ENCODE data around the gene MLLT10. TPM values are rescaled to one million over a fixed set of nuclear protein-coding genes. Genes with fewer than 3 reads are reported as not detected.

Gene MLLT10
- total RNA-seq, 2 experiments from 2014 or later = 32.8 to 35.4 TPM

GRCh38 chr10:21634599-21635365 is 100.8 kb downstream of the MLLT10 start:
- ChIA-PET POLR2A (no interaction called here), CTCF (interaction anchor here (0.7 kb wide), 1 partner anchor 55 kb away, joined by 3 read pairs; no protein-coding TSS in a partner anchor)
- Mint-ChIP-seq H3K36me3 (peaks cover 36% of the 10 kb centered on the region), H3K9me3 (no peaks in the 10 kb centered on the region), H3K27ac (no peak overlapping the region), H3K27me3 (no peaks in the 10 kb centered on the region), H3K4me3 (no peak overlapping the region), H3K4me1 (ENCODE audit: low read depth) (peaks cover 7% of the 10 kb centered on the region)
- DNase-seq = no peak
- intact Hi-C loops (cut with micrococcal nuclease) = no loop called here

- H3K27ac Mint-ChIP-seq = no peak overlapping the region
- no peaks in the 10 kb centered on the region for H3K9me3 Mint-ChIP-seq
- intact Hi-C loops (cut with micrococcal nuclease) = no loop called here
- no peaks in the 10 kb centered on the region for H3K4me1 Mint-ChIP-seq (ENCODE audit: low read depth)
- CTCF ChIA-PET = no interaction called here
- POLR2A ChIA-PET = no interaction called here
- DNase-seq = no peak
- peaks cover 24% of the 10 kb centered on the region for H3K36me3 Mint-ChIP-seq
- no peak overlapping the region for H3K4me3 Mint-ChIP-seq
- no peaks in the 10 kb centered on the region for H3K27me3 Mint-ChIP-seq
Measured at GRCh38 chr10:21637795-21638194, 103.8 kb downstream of the MLLT10 start.

GRCh38 chr10:21638681-21639080 is 104.6 kb downstream of the MLLT10 start:
- intact Hi-C loops (cut with micrococcal nuclease) = no loop called here
- ChIA-PET CTCF (no interaction called here), POLR2A (no interaction called here)
- H3K9me3 Mint-ChIP-seq = no peaks in the 10 kb centered on the region
- peaks cover 24% of the 10 kb centered on the region for H3K36me3 Mint-ChIP-seq
- no peaks in the 10 kb centered on the region for H3K4me1 Mint-ChIP-seq (ENCODE audit: low read depth)
- no peak for DNase-seq
- H3K4me3 Mint-ChIP-seq = no peak overlapping the region
- no peak overlapping the region for H3K27ac Mint-ChIP-seq
- H3K27me3 Mint-ChIP-seq = no peaks in the 10 kb centered on the region

GRCh38 chr10:21648040-21648439 is 114.0 kb downstream of the MLLT10 start:
- peaks cover 20% of the 10 kb centered on the region for H3K4me1 Mint-ChIP-seq (ENCODE audit: low read depth)
- ChIA-PET CTCF (no interaction called here), POLR2A (no interaction called here)
- H3K36me3 Mint-ChIP-seq = peaks cover 31% of the 10 kb centered on the region
- H3K27ac Mint-ChIP-seq = no peak overlapping the region
- no peak overlapping the region for H3K4me3 Mint-ChIP-seq
- intact Hi-C loops (cut with micrococcal nuclease) = loop anchor here (5.0 kb wide), 1 partner anchor 1449 kb away; the partner anchor contains the start of gene MSRB2
- DNase-seq = no peak
- H3K9me3 Mint-ChIP-seq = no peaks in the 10 kb centered on the region
- H3K27me3 Mint-ChIP-seq = no peaks in the 10 kb centered on the region

GRCh38 chr10:21649454-21649872 is 115.4 kb downstream of the MLLT10 start:
- CTCF ChIA-PET = no interaction called here
- Mint-ChIP-seq H3K9me3 (no peaks in the 10 kb centered on the region), H3K36me3 (peaks cover 28% of the 10 kb centered on the region), H3K4me3 (no peak overlapping the region), H3K27me3 (no peaks in the 10 kb centered on the region), H3K4me1 (ENCODE audit: low read depth) (peaks cover 20% of the 10 kb centered on the region), H3K27ac (peak overlapping the region; percentile 10)
- DNase-seq = peak; percentile 33
- intact Hi-C loops (cut with micrococcal nuclease) = loop anchor here (5.0 kb wide), 1 partner anchor 1448 kb away; the partner anchor contains the start of gene MSRB2
- POLR2A ChIA-PET = no interaction called here

- Mint-ChIP-seq H3K36me3 (peaks cover 26% of the 10 kb centered on the region), H3K27ac (no peak overlapping the region), H3K4me1 (ENCODE audit: low read depth) (peaks cover 16% of the 10 kb centered on the region), H3K9me3 (no peaks in the 10 kb centered on the region), H3K4me3 (no peak overlapping the region), H3K27me3 (no peaks in the 10 kb centered on the region)
- intact Hi-C loops (cut with micrococcal nuclease) = no loop called here
- POLR2A ChIA-PET = no interaction called here
- CTCF ChIA-PET = no interaction called here
- DNase-seq = no peak
Measured at GRCh38 chr10:21650353-21650752, 116.3 kb downstream of the MLLT10 start.

- Mint-ChIP-seq H3K4me1 (ENCODE audit: low read depth) (peaks cover 4% of the 10 kb centered on the region), H3K9me3 (no peaks in the 10 kb centered on the region), H3K36me3 (peaks cover 4% of the 10 kb centered on the region), H3K4me3 (no peak overlapping the region), H3K27ac (no peak overlapping the region), H3K27me3 (no peaks in the 10 kb centered on the region)
- intact Hi-C loops (cut with micrococcal nuclease) = no loop called here
- CTCF ChIA-PET = no interaction called here
- no peak for DNase-seq
- POLR2A ChIA-PET = no interaction called here
Measured at GRCh38 chr10:21655236-21655635, 121.2 kb downstream of the MLLT10 start.

GRCh38 chr10:21655687-21656086 is 121.7 kb downstream of the MLLT10 start:
- Mint-ChIP-seq H3K9me3 (no peaks in the 10 kb centered on the region), H3K27ac (no peak overlapping the region), H3K27me3 (no peaks in the 10 kb centered on the region), H3K36me3 (peaks cover 4% of the 10 kb centered on the region), H3K4me1 (ENCODE audit: low read depth) (peaks cover 4% of the 10 kb centered on the region), H3K4me3 (no peak overlapping the region)
- no peak for DNase-seq
- intact Hi-C loops (cut with micrococcal nuclease) = no loop called here
- ChIA-PET CTCF (no interaction called here), POLR2A (no interaction called here)

- Mint-ChIP-seq H3K27ac (no peak overlapping the region), H3K9me3 (no peaks in the 10 kb centered on the region), H3K27me3 (no peaks in the 10 kb centered on the region), H3K36me3 (peaks cover 3% of the 10 kb centered on the region), H3K4me1 (ENCODE audit: low read depth) (peaks cover 23% of the 10 kb centered on the region), H3K4me3 (no peak overlapping the region)
- intact Hi-C loops (cut with micrococcal nuclease) = no loop called here
- CTCF ChIA-PET = no interaction called here
- no peak for DNase-seq
- POLR2A ChIA-PET = no interaction called here
Measured at GRCh38 chr10:21661087-21661486, 127.1 kb downstream of the MLLT10 start.

GRCh38 chr10:21661935-21662334 is 127.9 kb downstream of the MLLT10 start:
- Mint-ChIP-seq H3K36me3 (peaks cover 3% of the 10 kb centered on the region), H3K27ac (no peak overlapping the region), H3K27me3 (no peaks in the 10 kb centered on the region), H3K4me1 (ENCODE audit: low read depth) (peaks cover 24% of the 10 kb centered on the region), H3K9me3 (no peaks in the 10 kb centered on the region), H3K4me3 (no peak overlapping the region)
- intact Hi-C loops (cut with micrococcal nuclease) = no loop called here
- DNase-seq = no peak
- POLR2A ChIA-PET = no interaction called here
- CTCF ChIA-PET = no interaction called here

GRCh38 chr10:21662635-21663034 is 128.6 kb downstream of the MLLT10 start:
- ChIA-PET POLR2A (no interaction called here), CTCF (no interaction called here)
- Mint-ChIP-seq H3K4me1 (ENCODE audit: low read depth) (peaks cover 28% of the 10 kb centered on the region), H3K27ac (no peak overlapping the region), H3K4me3 (no peak overlapping the region), H3K36me3 (peaks cover 3% of the 10 kb centered on the region), H3K9me3 (no peaks in the 10 kb centered on the region), H3K27me3 (no peaks in the 10 kb centered on the region)
- DNase-seq = no peak
- intact Hi-C loops (cut with micrococcal nuclease) = no loop called here

- no peak for DNase-seq
- intact Hi-C loops (cut with micrococcal nuclease) = no loop called here
- ChIA-PET CTCF (no interaction called here), POLR2A (no interaction called here)
- Mint-ChIP-seq H3K36me3 (peaks cover 8% of the 10 kb centered on the region), H3K9me3 (no peaks in the 10 kb centered on the region), H3K27me3 (no peaks in the 10 kb centered on the region), H3K4me3 (no peak overlapping the region), H3K27ac (no peak overlapping the region), H3K4me1 (ENCODE audit: low read depth) (peaks cover 18% of the 10 kb centered on the region)
Measured at GRCh38 chr10:21668831-21669230, 134.8 kb downstream of the MLLT10 start.

- intact Hi-C loops (cut with micrococcal nuclease) = no loop called here
- Mint-ChIP-seq H3K9me3 (no peaks in the 10 kb centered on the region), H3K27ac (no peak overlapping the region), H3K27me3 (no peaks in the 10 kb centered on the region), H3K36me3 (peaks cover 8% of the 10 kb centered on the region), H3K4me3 (no peak overlapping the region), H3K4me1 (ENCODE audit: low read depth) (peaks cover 18% of the 10 kb centered on the region)
- DNase-seq = no peak
- POLR2A ChIA-PET = no interaction called here
- CTCF ChIA-PET = no interaction called here
Measured at GRCh38 chr10:21670391-21670790, 136.4 kb downstream of the MLLT10 start.

Data from activated CD4-positive, alpha-beta memory T cell treated with anti-CD3 and anti-CD28 coated beads for 36 hours (primary cell).